Vagina (tissue), 2 donors: Measurements from ENCODE around the gene MED31. TPM values are rescaled to one million over a fixed set of nuclear protein-coding genes. Genes with fewer than 3 reads are reported as not detected.

Experiments used
- DNase-seq, 2 donors: peaks; one replicate each; pipeline ENCODE4 v3.0.0-alpha.2; 2017; ENCODE audit errors: extremely low spot score in 2 of 2
- H3K27ac ChIP-seq: fragments of 200-600 bp; sonication (generic); one replicate; pipeline ENCODE4 v1.5.1; 2019
- H3K27me3 ChIP-seq: fragments of 200-600 bp; sonication (generic); one replicate; pipeline ENCODE4 v1.5.1; 2019
- H3K36me3 ChIP-seq, 2 donors: fragments of 200-600 bp; sonication (generic); one replicate each; pipeline ENCODE4 v1.5.1; 2017 to 2019
- H3K4me1 ChIP-seq: fragments of 200-600 bp; sonication (generic); one replicate; pipeline ENCODE4 v1.5.1; 2019
- H3K4me3 ChIP-seq, 2 donors: fragments of 200-600 bp; sonication (generic); 1 replicate in 1 of 2; 2 replicates in 1 of 2; pipeline ENCODE4 v1.5.1; 2016 to 2019
- H3K9me3 ChIP-seq: fragments of 200-600 bp; sonication (generic); one replicate; pipeline ENCODE4 v1.5.1; 2019
- CTCF ChIP-seq, 3 experiments: fragments of 450-650 bp in 2 of 3; fragments of 200-600 bp in 1 of 3; sonication (generic) in 1 of 3; IDR thresholded peaks; one replicate each; pipeline ENCODE4 v1.5.1; 2017 to 2019; ENCODE audit warnings: antibody characterized with exemption in 3 of 3, mild to moderate bottlenecking in 2 of 3, moderate library complexity in 2 of 3
- POLR2A ChIP-seq, 2 donors: fragments of 450-650 bp; IDR thresholded peaks; one replicate each; pipeline ENCODE4 v1.6.1; 2017; ENCODE audit warnings: antibody characterized with exemption in 2 of 2, mild to moderate bottlenecking in 2 of 2, moderate library complexity in 2 of 2
- POLR2AphosphoS5 ChIP-seq, 2 donors: sonication (generic); formaldehyde crosslinking; IDR thresholded peaks; one replicate each; pipeline ENCODE4 v1.9.0; 2017; ENCODE audit warnings: antibody characterized with exemption in 2 of 2, mild to moderate bottlenecking in 2 of 2, low read depth in 1 of 2; ENCODE audit not compliant: insufficient read depth in 1 of 2
- intact Hi-C: fragments of 100-400 bp; cut with DNase I; formaldehyde crosslinking; loops from one replicate; pipeline ENCODE4 v1.15.1; 2023
- total RNA-seq: library from RNA; depleted of rRNA; stranded (reverse); fragments of >200 nt; gene quantifications from one replicate; pipeline ENCODE4 v1.2.3, GENCODE V29; 2016

The MED31 gene
- total RNA-seq, 1 donor from 2014 or later = 13.3 TPM

DNA sequence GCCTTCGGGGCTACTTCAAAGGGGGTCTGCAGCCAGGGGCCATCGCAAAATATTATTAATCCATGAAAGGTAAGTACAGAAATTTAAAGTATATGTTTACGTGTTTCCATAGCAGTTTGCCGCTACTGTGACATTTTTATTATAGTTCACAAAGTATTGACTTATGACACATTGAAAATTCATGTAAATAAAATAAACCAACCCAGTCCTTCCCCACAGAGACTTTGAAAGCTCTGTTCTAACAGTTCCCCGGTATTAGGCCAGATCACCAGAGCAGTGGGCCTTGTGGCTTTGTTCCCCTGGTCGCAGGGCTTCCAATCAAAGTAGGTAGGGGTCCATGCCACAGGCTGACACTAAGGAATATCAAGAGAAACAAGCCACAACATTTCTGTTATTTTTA lies 24.8 kb downstream of the MED31 start:
- Histone ChIP-seq H3K27ac (no peak overlapping the region), H3K4me1 (no peaks in the 10 kb centered on the region), H3K27me3 (no peaks in the 10 kb centered on the region), H3K36me3 (peaks cover 0 to 55% of the 10 kb centered on the region in 2 donors), H3K4me3 (no peak overlapping the region), H3K9me3 (no peaks in the 10 kb centered on the region)
- TF ChIP-seq POLR2A (IDR thresholded peaks at IDR 0.05) (no peak), CTCF (IDR thresholded peaks at IDR 0.05) (no peak), POLR2AphosphoS5 (IDR thresholded peaks at IDR 0.05; ENCODE audit: insufficient read depth in 1 of 2, low read depth in 1 of 2) (no peak)
- intact Hi-C loops = no loop called here
- no peak for DNase-seq

GRCh38 chr17:6623941-6624340 lies 27.5 kb downstream of the MED31 start:
- intact Hi-C loops = no loop called here
- DNase-seq = no peak
- no peaks in the 10 kb centered on the region for H3K27me3 ChIP-seq
- H3K36me3 ChIP-seq = peaks cover 0 to 59% of the 10 kb centered on the region in 2 donors
- no peak for TF ChIP-seq POLR2A (IDR thresholded peaks at IDR 0.05)
- no peak for TF ChIP-seq CTCF (IDR thresholded peaks at IDR 0.05)
- TF ChIP-seq POLR2AphosphoS5 (IDR thresholded peaks at IDR 0.05; ENCODE audit: insufficient read depth in 1 of 2, low read depth in 1 of 2) = no peak
- H3K27ac ChIP-seq = no peak overlapping the region
- H3K4me3 ChIP-seq = no peak overlapping the region
- no peaks in the 10 kb centered on the region for H3K9me3 ChIP-seq
- no peaks in the 10 kb centered on the region for H3K4me1 ChIP-seq

DNA sequence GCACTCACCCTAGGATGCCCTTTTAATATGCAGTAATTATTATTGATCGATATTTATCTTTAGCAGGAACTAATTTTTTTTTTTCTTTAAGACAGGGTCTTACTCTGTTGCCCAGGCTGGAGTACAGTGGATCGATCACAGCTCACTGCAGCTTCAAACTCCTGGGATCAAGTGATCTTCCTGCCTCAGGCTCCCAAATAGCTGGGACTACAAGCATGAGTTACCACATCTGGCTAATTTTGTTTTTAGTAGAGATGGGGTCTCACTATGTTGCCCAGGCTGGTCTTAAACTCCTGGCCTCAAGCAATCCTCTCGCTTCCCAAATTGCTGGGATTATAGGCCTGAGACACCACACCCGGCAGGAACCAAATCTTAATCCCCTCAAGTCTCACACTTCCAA lies 40.2 kb downstream of the MED31 start:
- no peaks in the 10 kb centered on the region for H3K9me3 ChIP-seq
- intact Hi-C loops = no loop called here

DNA sequence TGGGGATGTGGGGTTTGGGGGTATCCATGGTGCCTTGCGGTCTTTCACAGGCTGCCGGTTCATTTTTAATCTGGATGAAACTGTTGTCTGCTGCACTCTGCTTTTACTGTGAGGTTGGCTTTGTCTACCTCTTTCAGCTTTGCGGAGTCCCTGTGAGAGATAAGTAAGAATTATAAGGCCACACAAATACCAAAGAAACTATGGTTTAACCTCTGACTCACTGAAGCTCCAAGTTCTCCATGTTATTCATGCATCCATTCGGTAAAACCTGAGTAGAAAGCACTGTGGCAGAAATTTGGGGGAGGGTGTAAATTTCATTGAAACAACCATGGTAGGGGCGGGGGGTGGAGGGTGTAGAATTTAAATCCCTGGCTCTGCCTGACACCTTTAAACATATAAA lies 41.4 kb downstream of the MED31 start:
- Histone ChIP-seq H3K36me3 (peaks cover 0 to 64% of the 10 kb centered on the region in 2 donors), H3K27ac (no peak overlapping the region), H3K9me3 (no peaks in the 10 kb centered on the region), H3K4me3 (no peak overlapping the region), H3K4me1 (no peaks in the 10 kb centered on the region), H3K27me3 (no peaks in the 10 kb centered on the region)
- no peak for TF ChIP-seq POLR2AphosphoS5 (IDR thresholded peaks at IDR 0.05; ENCODE audit: insufficient read depth in 1 of 2, low read depth in 1 of 2)
- TF ChIP-seq CTCF (IDR thresholded peaks at IDR 0.05) = no peak
- TF ChIP-seq POLR2A (IDR thresholded peaks at IDR 0.05) = no peak
- intact Hi-C loops = no loop called here
- DNase-seq = no peak

More for the DNA sequence above, 40.2 kb downstream of the MED31 start:
- Histone ChIP-seq H3K27ac (no peak overlapping the region), H3K36me3 (peaks cover 0 to 58% of the 10 kb centered on the region in 2 donors), H3K4me1 (no peaks in the 10 kb centered on the region), H3K27me3 (no peaks in the 10 kb centered on the region), H3K4me3 (no peak overlapping the region)
- no peak for TF ChIP-seq CTCF (IDR thresholded peaks at IDR 0.05)
- no peak for TF ChIP-seq POLR2A (IDR thresholded peaks at IDR 0.05)
- DNase-seq = no peak

DNA sequence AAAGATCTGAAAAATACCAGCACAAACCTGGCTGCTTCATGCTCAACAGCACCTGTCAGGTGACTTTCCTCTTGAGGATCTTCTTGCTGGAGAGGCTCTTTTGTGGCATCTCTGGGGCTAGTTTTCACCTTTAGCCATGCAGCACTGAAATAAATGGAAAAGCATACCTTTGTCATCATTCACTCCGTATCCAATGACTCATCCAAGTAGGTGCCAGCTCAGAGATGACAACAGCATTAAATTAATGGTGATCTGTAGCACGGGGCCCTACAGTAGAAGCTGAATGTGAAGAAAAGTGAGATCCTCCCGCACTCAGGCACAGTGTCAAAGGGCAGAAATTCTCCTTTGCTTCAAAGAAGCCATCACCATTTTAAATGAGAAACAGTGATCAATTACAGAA lies 43.1 kb downstream of the MED31 start:
- H3K27ac ChIP-seq = no peak overlapping the region

More for the DNA sequence above, 43.1 kb downstream of the MED31 start:
- Histone ChIP-seq H3K27me3 (no peaks in the 10 kb centered on the region), H3K9me3 (no peaks in the 10 kb centered on the region), H3K4me1 (no peaks in the 10 kb centered on the region), H3K36me3 (peaks cover 0 to 64% of the 10 kb centered on the region in 2 donors), H3K4me3 (no peak overlapping the region)
- TF ChIP-seq CTCF (IDR thresholded peaks at IDR 0.05) (no peak), POLR2A (IDR thresholded peaks at IDR 0.05) (no peak), POLR2AphosphoS5 (IDR thresholded peaks at IDR 0.05; ENCODE audit: insufficient read depth in 1 of 2, low read depth in 1 of 2) (no peak)
- no peak for DNase-seq
- intact Hi-C loops = no loop called here
